Adipose tissue (tissue), 3 donors: ENCODE data around the gene DNM3. TPM values are rescaled to one million over a fixed set of nuclear protein-coding genes. Genes with fewer than 3 reads are reported as not detected.
A peak's percentile ranks its signal among the peaks of the same experiment; 100 is the strongest.

Source experiments
- H3K27ac ChIP-seq: one replicate; pipeline ENCODE4 v1.5.1; 2013; ENCODE audit warnings: low read depth, low read length
- WGBS, 3 donors: extraction: QIAGEN DNeasy Blood & Tissue Kit; methylation state at CpG; one replicate each; pipeline ENCODE4 v1.1.7; 2013; 5-methylcytosine and 5-hydroxymethylcytosine counted together
- polyA plus RNA-seq, 3 donors: library from polyadenylated mRNA; stranded (reverse); fragments of 200-250 nt; gene quantifications; one replicate each; pipeline ENCODE4 v1.2.3, GENCODE V29; 2013
- donor health status: healthy with polysubstance abuse.
- donor health status: Bipolar disorder and iron deficiency.
- donor health status: healthy.

DNM3 gene
- polyA plus RNA-seq, 3 donors, result 0.37 to 3.0 (median 2.1) TPM

DNA sequence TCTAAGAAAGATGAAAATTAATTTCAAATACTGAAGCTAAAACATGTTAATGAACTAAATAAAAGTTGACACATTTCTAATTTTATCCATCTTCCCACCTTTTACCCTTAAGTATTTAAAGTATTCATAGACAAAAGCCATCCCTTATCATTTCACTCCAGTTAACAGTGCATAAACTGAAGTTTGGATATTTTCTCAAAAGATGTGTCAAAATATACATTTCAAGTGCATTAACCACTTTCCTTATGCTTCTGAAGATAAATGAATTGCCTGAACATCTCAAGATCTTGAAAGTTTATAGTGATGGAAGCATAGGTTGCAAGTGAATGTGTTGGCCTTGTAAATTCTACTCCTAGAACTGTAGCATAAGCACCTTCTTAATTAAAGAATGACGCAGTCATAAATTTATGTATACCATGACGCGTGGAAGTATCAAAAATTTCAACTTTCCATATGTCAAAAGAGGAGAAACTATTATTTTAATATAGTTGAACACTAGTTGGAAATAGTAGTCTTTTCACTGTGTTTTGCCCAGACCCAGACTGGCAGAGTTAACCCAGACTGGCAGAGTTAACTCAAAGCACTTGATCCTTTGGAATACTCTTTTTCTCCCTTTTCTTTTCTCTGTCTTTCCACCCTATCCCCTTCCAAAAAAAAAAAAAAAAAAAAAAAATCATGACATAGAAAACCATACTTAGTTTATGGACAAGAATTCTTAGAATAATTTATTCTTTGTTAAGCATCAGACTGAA lies 296.6 kb downstream of the DNM3 start:
- H3K27ac ChIP-seq, result no peak overlapping the region
- WGBS, 3 donors, result 94 to 97% (median 94%) methylated on average over 3 of the region's 3 CpGs

DNA sequence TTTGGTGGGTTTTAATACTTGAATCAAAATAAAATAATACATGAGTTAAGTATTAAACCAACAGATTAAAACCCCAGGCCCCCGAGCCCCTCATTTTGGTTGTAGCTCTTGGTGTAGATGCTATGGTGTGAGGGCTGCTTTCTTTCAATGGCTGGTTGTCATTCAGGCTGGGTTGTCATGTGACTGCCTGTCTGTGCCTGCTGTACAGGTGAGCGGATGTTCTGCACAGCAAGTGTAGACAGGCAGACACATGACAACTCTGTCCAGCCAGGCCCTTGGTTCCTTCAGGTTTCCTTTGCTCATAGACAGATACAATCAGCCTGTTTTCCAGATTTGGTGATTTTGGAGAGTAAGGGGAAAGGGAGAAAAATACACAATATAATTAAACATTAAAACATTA lies 297.3 kb downstream of the DNM3 start:
- 83 to 88% (median 86%) methylated on average over 2 of the region's 2 CpGs for WGBS, 3 donors
- H3K27ac ChIP-seq, result no peak overlapping the region

DNA sequence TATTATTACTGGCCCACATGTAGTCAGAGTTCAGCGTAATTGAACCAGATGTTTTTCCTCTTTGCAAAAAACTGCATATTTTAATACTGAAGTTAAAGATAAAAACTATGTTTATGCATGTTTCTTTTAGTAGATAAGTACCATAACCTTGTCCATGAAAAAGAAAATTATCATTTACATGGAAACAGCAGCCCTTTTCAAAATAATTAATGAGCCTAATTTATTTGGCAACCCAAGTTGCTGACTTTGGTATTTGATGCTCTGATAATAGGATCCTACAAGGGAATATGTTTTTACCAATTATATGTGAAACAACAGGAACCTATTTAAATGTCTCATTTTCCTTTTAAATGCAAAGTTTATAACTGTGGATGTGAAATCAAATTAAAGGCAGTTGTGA lies 297.9 kb downstream of the DNM3 start:
- 64 to 81% (median 72%) methylated on average over 1 of the region's 1 CpG for WGBS, 3 donors

DNA sequence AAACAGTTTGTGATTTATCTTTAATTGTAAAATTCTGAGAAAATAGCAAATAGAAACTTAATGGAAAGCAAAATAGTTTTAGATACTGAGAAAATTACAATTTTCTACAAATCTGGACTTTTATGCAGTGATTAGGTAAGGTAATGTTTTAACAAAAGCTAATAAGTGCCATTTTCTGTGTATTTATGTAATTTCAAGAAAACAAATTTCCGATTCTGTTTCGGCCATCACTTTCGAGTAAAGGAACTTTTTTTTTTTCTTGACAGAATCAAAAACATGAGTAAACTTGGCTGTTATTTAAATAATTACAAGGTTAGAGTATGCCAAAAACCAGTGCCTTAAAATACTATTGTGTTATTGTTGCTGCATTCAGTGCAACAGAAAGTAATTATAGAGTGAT lies 298.8 kb downstream of the DNM3 start:
- WGBS, 3 donors, result 56 to 58% (median 58%) methylated on average over 3 of the region's 3 CpGs
- no peak overlapping the region for H3K27ac ChIP-seq

More for the DNA sequence above, 297.9 kb downstream of the DNM3 start:
- H3K27ac ChIP-seq, result no peak overlapping the region

GRCh38 chr1:172140591-172140990 lies 299.3 kb downstream of the DNM3 start:
- H3K27ac ChIP-seq, result no peak overlapping the region

DNA sequence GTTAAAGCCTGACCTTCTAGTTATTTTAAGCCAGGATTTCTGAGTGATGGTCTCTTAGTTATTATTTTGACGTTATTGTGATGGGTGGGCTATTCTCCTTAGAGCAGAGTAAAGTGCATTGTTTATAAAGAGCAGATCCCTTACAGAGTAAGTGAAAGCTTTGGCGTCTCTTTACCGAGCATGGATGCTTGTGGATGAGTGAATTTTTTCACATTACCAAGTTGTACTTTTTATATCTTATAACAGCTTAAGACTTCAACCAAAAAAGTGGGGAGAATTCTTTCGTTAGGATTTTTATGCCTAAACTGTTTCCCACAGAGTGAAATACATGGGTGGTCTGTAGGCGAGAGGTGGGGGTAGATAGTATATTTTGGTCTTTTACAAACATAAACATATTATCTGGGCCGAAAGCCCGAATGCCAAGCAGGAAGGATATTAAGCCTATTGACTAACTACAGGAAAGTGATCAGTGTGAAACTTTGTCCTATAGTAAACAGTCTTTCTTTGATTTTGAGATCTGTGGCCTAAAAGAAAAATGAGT lies 300.1 kb downstream of the DNM3 start:
- H3K27ac ChIP-seq, result no peak overlapping the region
- 34 to 54% (median 45%) methylated on average over 7 of the region's 7 CpGs for WGBS, 3 donors

DNA sequence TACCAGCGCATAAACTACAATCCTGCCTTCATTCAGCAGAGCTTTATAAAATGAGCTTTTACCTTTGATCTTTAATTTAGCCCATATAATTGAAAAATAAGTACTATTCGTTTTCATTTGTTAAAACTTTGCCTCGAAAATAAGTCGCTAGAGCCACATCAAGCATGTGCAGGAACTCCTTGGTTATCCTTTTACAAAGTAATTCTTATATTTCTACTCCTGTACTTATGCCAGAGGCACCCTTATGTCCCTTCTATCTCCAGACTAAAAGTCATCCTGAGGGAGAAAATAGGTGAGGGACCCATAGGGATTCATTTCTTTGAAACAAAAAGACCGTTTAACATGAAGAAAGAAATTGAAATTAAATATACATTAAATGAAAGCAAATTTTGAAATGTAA lies 301.0 kb downstream of the DNM3 start:
- no peak overlapping the region for H3K27ac ChIP-seq
- 57 to 84% (median 62%) methylated on average over 5 of the region's 5 CpGs for WGBS, 3 donors

GRCh38 chr1:172143384-172144055 lies 302.2 kb downstream of the DNM3 start:
- WGBS, 3 donors, result 29 to 33% (median 29%) methylated on average over 3 of the region's 3 CpGs
- H3K27ac ChIP-seq, result no peak overlapping the region

GRCh38 chr1:172144445-172145061 lies 303.3 kb downstream of the DNM3 start:
- WGBS, 3 donors, result 34 to 70% (median 50%) methylated on average over 13 of the region's 13 CpGs

GRCh38 chr1:172145231-172145651 lies 303.9 kb downstream of the DNM3 start:
- peak overlapping the region; percentile 54 for H3K27ac ChIP-seq

More at GRCh38 chr1:172144445-172145061, 303.3 kb downstream of the DNM3 start:
- peak overlapping the region; percentile 42 for H3K27ac ChIP-seq

GRCh38 chr1:172145656-172146055 lies 304.4 kb downstream of the DNM3 start:
- 54 to 66% (median 62%) methylated on average over 6 of the region's 6 CpGs for WGBS, 3 donors
- H3K27ac ChIP-seq, result peak overlapping the region; percentile 54

More at GRCh38 chr1:172145231-172145651, 303.9 kb downstream of the DNM3 start:
- 26 to 65% (median 32%) methylated on average over 2 of the region's 2 CpGs for WGBS, 3 donors

DNA sequence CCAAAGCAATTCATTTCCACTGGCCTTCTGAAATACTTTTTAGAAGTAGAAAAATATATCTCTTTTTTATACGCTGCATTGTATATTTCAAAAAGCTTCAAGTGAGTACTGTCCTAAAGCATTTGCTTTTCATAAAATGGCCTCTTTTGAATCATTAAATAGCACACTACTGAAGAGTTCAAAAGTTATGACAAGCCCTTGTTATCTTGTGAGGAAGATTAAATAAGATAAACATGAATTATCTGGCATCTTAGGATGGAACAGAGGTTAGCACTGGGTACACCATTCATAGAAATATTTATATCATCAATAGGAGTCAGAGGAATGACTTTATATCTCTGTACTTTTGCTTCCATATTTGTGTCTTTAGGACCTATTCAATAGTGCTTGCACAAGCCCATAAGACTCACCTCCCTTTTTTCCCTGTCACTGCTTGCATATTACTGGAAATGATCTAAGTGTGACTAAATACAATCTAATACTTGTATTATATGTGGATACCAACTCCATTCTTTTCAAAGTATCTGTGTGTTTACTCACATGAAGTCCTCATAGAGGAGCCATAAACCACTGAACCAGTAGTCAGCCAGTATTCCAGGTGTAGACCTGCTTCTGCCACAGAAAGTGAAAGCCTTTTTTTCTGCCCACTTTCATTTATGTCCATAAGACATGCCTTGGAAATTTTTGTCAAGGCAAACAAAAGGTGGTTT lies 305.0 kb downstream of the DNM3 start:
- no peak overlapping the region for H3K27ac ChIP-seq
- WGBS, 3 donors, result 98 to 100% (median 99%) methylated on average over 1 of the region's 1 CpG

DNA sequence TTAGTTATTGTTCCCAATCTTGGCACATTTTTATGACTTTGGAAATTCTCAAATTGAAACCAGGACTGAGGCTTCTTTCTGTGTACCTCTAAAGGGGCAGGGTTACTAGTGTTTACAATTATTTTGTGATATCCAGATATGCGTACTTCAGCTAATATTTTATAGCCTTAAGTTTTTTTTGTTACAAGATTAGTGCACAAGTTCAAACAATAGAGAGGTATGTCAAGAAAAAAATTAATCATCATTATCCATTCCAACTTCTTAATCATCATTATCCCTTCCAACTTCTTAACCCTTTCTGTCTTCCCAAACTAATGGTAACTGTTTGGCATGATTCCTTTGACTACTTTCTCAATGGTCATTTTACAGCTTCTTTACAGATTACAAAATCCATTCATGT lies 306.2 kb downstream of the DNM3 start:
- WGBS, 3 donors, result 54 to 77% (median 63%) methylated on average over 1 of the region's 1 CpG
- H3K27ac ChIP-seq, result no peak overlapping the region

- 86 to 94% (median 88%) methylated on average over 2 of the region's 2 CpGs for WGBS, 3 donors
- H3K27ac ChIP-seq, result no peak overlapping the region
Observed at GRCh38 chr1:172148213-172148612, 306.9 kb downstream of the DNM3 start.

DNA sequence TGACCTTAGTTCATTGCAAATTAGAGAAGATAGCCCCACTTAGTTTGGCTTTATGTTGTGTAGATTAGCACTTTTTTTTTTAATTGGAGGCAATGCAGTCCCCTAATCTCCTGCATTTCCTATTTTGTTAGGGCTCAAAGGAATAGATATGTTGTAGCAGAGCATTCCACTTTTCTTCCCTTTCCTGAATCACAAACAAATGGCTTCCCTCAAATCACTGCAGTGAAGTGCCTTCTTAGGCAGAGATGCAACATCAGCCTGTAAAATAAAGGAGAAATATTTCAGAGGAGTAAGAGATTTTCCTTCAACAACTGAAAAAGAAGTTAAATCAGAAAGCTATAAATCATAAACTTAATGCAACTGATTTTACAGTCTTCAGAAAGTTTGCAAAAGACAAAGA lies 307.4 kb downstream of the DNM3 start:
- H3K27ac ChIP-seq, result no peak overlapping the region

- 83 to 94% (median 88%) methylated on average over 2 of the region's 2 CpGs for WGBS, 3 donors
- H3K27ac ChIP-seq, result no peak overlapping the region
Observed at GRCh38 chr1:172149346-172149745, 308.0 kb downstream of the DNM3 start.

GRCh38 chr1:172154551-172154950 lies 313.3 kb downstream of the DNM3 start:
- H3K27ac ChIP-seq, result no peak overlapping the region
- 33 to 66% (median 36%) methylated on average over 2 of the region's 2 CpGs for WGBS, 3 donors

DNA sequence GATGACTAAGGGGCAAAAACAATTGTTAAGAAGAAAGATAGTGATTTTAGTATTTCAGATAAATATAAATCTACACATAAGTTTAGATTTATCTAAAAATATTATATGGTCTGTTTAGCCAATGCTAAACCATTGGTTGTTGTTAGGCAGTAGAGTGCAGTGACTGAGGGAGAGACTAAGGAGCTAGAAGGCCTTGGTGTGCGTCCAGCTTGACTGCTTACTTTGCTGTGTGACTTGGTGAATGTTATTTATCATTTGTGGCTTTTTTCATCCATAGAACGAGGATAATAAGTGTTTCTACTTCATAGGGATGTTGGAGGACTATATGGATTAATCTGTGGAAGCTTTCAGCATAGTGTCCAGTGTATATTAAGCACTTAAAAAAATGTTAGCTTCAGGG lies 314.5 kb downstream of the DNM3 start:
- no peak overlapping the region for H3K27ac ChIP-seq
- WGBS, 3 donors, result 81 to 87% (median 83%) methylated on average over 2 of the region's 2 CpGs

DNA sequence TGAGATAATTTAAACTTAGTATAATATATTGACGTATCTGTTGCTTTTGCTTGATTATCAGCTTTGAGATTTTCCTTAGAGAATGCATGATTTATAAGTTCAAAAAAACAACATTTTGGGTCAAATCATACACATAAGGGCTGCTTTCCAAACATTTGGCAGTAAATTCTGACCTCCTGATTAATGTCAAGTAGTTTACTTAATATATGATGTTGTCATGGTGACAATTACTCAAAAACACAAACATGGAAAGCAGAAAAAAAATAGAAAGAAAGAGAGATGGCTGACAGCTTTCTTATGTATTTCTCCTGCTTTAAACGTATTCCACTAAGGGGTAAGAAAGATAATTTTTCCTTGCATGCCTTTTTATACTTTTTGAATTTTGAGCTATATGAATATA lies 320.9 kb downstream of the DNM3 start:
- WGBS, 3 donors, result 62 to 78% (median 76%) methylated on average over 2 of the region's 2 CpGs

More for the DNA sequence above, 320.9 kb downstream of the DNM3 start:
- H3K27ac ChIP-seq, result no peak overlapping the region
